Natural killer cell (primary cell): Measurements from ENCODE around the gene ULK4. TPM values are rescaled to one million over a fixed set of nuclear protein-coding genes. Genes with fewer than 3 reads are reported as not detected.

Source experiments
- ATAC-seq, 3 donors: fragments of 150-1000 bp in 2 of 3; fragments of 200-7000 bp in 1 of 3; cut with Tn5 transposase; 1 replicate in 1 of 3; 2 replicates in 2 of 3; pipeline ENCODE4 v1.10.0; 2021; ENCODE audit warnings: mild to moderate bottlenecking in 2 of 3, moderate library complexity in 2 of 3
- DNase-seq, 2 donors: peaks; one replicate each; pipeline versions ENCODE4 v3.0.0 to v3.0.0-alpha.2; 2013 to 2021; ENCODE audit warnings: mixed read lengths in 1 of 2
- H3K27ac ChIP-seq: one replicate; pipeline ENCODE4 v1.5.1; 2013; ENCODE audit warnings: mild to moderate bottlenecking, low read length
- H3K27me3 ChIP-seq: one replicate; pipeline ENCODE4 v1.6.1; 2013; ENCODE audit warnings: low read length; ENCODE audit not compliant: control insufficient read depth, insufficient read depth
- H3K36me3 ChIP-seq: one replicate; pipeline ENCODE4 v1.6.1; 2013; ENCODE audit warnings: low read length; ENCODE audit not compliant: control insufficient read depth, insufficient read depth
- H3K4me1 ChIP-seq: one replicate; pipeline ENCODE4 v1.6.1; 2013; ENCODE audit warnings: low read length; ENCODE audit not compliant: control insufficient read depth, insufficient read depth
- H3K4me3 ChIP-seq: one replicate; pipeline ENCODE4 v1.5.1; 2013; ENCODE audit warnings: low read length
- H3K9me3 ChIP-seq: one replicate; pipeline ENCODE4 v1.6.1; 2013; ENCODE audit warnings: low read length; ENCODE audit not compliant: control insufficient read depth, insufficient read depth
- H3K27ac Mint-ChIP-seq, 2 donors: one replicate each; pipeline ENCODE4 v1.8.0; 2022; ENCODE audit warnings: mild to moderate bottlenecking in 2 of 2, mixed read lengths in 2 of 2, moderate library complexity in 1 of 2
- H3K27me3 Mint-ChIP-seq, 2 donors: one replicate each; pipeline ENCODE4 v1.8.0; 2022; ENCODE audit warnings: low read depth in 2 of 2, mixed read lengths in 2 of 2
- H3K36me3 Mint-ChIP-seq: one replicate; pipeline ENCODE4 v1.8.0; 2022; ENCODE audit warnings: mixed read lengths
- H3K4me1 Mint-ChIP-seq, 2 donors: one replicate each; pipeline ENCODE4 v1.8.0; 2022; ENCODE audit warnings: mixed read lengths in 2 of 2
- H3K4me3 Mint-ChIP-seq: one replicate; pipeline ENCODE4 v1.8.0; 2022; ENCODE audit warnings: mild to moderate bottlenecking, moderate library complexity, mixed read lengths
- H3K9me3 Mint-ChIP-seq, 2 donors: one replicate each; pipeline ENCODE4 v1.8.0; 2022; ENCODE audit warnings: mixed read lengths in 2 of 2
- CTCF ChIP-seq: fragments of 200-600 bp; IDR thresholded peaks from one replicate; pipeline ENCODE4 v1.8.0; 2022; ENCODE audit warnings: antibody characterized with exemption
- WGBS: methylation state at CpG from one replicate; pipeline ENCODE4 v1.1.7; 2013; ENCODE audit warnings: missing lambda C conversion rate; ENCODE audit not compliant: insufficient coverage; 5-methylcytosine and 5-hydroxymethylcytosine counted together
- intact Hi-C: fragments of 100-400 bp; cut with micrococcal nuclease; formaldehyde crosslinking; loops from one replicate; pipeline ENCODE4 v1.14.2; 2022
- total RNA-seq, 4 donors: library from RNA; stranded (reverse); fragments of 120-200 nt in 1 of 4; gene quantifications; one replicate each; pipeline versions ENCODE4 v1.2.3 to v1.2.4, GENCODE V29; 2013 to 2022

The ULK4 gene
- total RNA-seq, 3 donors from 2014 or later (not counting 1 experiment from before 2014, with no cell fraction given), result 19.2 to 25.7 (median 21.2) TPM

- peaks cover 6% of the 10 kb centered on the region for H3K36me3 Mint-ChIP-seq
- Histone ChIP-seq H3K4me3 (no peak overlapping the region), H3K27me3 (no peaks in the 10 kb centered on the region), H3K4me1 (no peaks in the 10 kb centered on the region), H3K36me3 (peaks cover 4% of the 10 kb centered on the region), H3K9me3 (no peaks in the 10 kb centered on the region), H3K27ac (no peak overlapping the region)
- H3K27me3 Mint-ChIP-seq, result no peaks in the 10 kb centered on the region
- intact Hi-C loops, result no loop called here
- TF ChIP-seq CTCF, result no peak
- no peaks in the 10 kb centered on the region for H3K4me1 Mint-ChIP-seq
- H3K9me3 Mint-ChIP-seq, result no peaks in the 10 kb centered on the region
- 90% methylated on average over 1 of the region's 1 CpG for WGBS
- ATAC-seq, result no peak
- DNase-seq, result no peak
- no peak overlapping the region for H3K27ac Mint-ChIP-seq
- H3K4me3 Mint-ChIP-seq, result no peak overlapping the region
These were observed 49.6 kb downstream of the ULK4 start for GRCh38 chr3:41912280-41912679.

- Mint-ChIP-seq H3K27me3 (no peaks in the 10 kb centered on the region), H3K36me3 (peaks cover 12% of the 10 kb centered on the region), H3K27ac (no peak overlapping the region), H3K4me1 (no peaks in the 10 kb centered on the region), H3K9me3 (no peaks in the 10 kb centered on the region), H3K4me3 (no peak overlapping the region)
- no peak for DNase-seq
- Histone ChIP-seq H3K4me1 (no peaks in the 10 kb centered on the region), H3K27me3 (no peaks in the 10 kb centered on the region), H3K4me3 (no peak overlapping the region), H3K36me3 (peaks cover 7% of the 10 kb centered on the region), H3K27ac (no peak overlapping the region), H3K9me3 (no peaks in the 10 kb centered on the region)
- WGBS, result 100% methylated on average over 2 of the region's 3 CpGs
- TF ChIP-seq CTCF, result no peak
- ATAC-seq, result no peak
- intact Hi-C loops, result no loop called here
These were observed 54.4 kb downstream of the ULK4 start for GRCh38 chr3:41907330-41908073.

GRCh38 chr3:41900265-41900664 is 61.6 kb downstream of the ULK4 start:
- no peaks in the 10 kb centered on the region for H3K4me1 Mint-ChIP-seq
- no peak overlapping the region for H3K4me3 Mint-ChIP-seq
- DNase-seq (no peak), ATAC-seq (no peak)
- intact Hi-C loops, result no loop called here
- Histone ChIP-seq H3K27me3 (no peaks in the 10 kb centered on the region), H3K27ac (no peak overlapping the region), H3K4me3 (no peak overlapping the region), H3K9me3 (no peaks in the 10 kb centered on the region), H3K36me3 (peaks cover 3% of the 10 kb centered on the region), H3K4me1 (no peaks in the 10 kb centered on the region)
- H3K27ac Mint-ChIP-seq, result no peak overlapping the region
- TF ChIP-seq CTCF, result no peak
- peaks cover 7% of the 10 kb centered on the region for H3K36me3 Mint-ChIP-seq
- no peaks in the 10 kb centered on the region for H3K9me3 Mint-ChIP-seq
- WGBS, result 94% methylated on average over 2 of the region's 2 CpGs
- no peaks in the 10 kb centered on the region for H3K27me3 Mint-ChIP-seq

- Mint-ChIP-seq H3K4me3 (no peak overlapping the region), H3K4me1 (no peaks in the 10 kb centered on the region), H3K27ac (no peak overlapping the region), H3K27me3 (no peaks in the 10 kb centered on the region), H3K36me3 (peaks cover 7% of the 10 kb centered on the region), H3K9me3 (no peaks in the 10 kb centered on the region)
- Histone ChIP-seq H3K27me3 (no peaks in the 10 kb centered on the region), H3K4me3 (no peak overlapping the region), H3K36me3 (peaks cover 3% of the 10 kb centered on the region), H3K9me3 (no peaks in the 10 kb centered on the region), H3K27ac (no peak overlapping the region), H3K4me1 (no peaks in the 10 kb centered on the region)
- ATAC-seq, result no peak
- DNase-seq, result no peak
- no CpG with 5 or more reads among the region's 2 CpGs for WGBS
- no peak for TF ChIP-seq CTCF
- intact Hi-C loops, result loop anchor here (10.0 kb wide), 1 partner anchor 646 kb away; no protein-coding TSS in a partner anchor
These were observed 63.3 kb downstream of the ULK4 start for GRCh38 chr3:41898631-41899030.
